ENCODE data around the gene ZP1. TPM values are rescaled to one million over a fixed set of nuclear protein-coding genes. Genes with fewer than 3 reads are reported as not detected.

ZP1 gene
- total and polyA plus RNA-seq, 10 of the 15 experiments (the other 5 are each of a cell fraction or from before 2014, with no cell fraction given), result not detected

DNA sequence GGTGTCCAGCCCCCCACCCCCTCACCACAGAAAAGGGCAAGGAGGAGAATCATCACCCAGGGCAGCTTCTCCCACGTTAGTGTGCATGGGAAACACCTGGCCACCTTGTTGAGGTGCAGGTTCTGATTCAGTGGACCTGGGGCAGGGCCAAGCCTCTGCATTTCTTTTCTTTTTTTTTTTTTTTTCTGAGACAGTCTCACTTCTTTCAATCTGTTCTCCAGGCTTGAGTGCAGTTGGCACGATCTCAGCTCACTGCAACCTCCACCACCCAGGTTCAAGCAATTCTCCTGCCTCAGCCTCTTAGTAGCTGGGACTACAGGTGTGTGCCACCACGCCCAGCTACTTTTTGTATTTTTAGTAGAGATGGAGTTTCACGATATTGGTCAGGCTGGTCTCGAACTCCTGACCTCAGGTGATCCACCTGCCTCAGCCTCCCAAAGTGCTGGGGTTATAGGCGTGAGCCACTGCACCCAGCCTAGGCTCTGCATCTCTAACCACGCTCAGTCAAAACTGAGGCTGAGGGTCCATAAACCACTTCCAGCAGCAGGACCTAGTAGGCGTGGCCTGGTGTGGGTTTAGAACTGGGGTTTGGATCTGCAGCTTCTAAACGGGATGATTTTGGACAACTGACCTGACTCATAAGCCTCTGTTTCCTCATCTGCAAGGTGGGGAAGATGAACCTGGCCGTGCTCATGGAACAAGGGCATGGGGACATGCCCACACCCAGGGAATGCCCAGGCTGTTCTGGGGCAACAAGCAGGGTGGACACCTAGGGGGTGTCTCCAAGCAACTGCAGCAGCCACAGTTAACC, 734 bp downstream of the ZP1 start:
- Histone ChIP-seq H3K4me3 (no peak overlapping the region), H3K27me3 (replicated peaks in 1 of 2; ENCODE audit: control insufficient read depth in 2 of 2, insufficient read depth in 2 of 2, low read length in 1 of 2) (no peaks in the 10 kb centered on the region), H3K9ac (ENCODE audit: control insufficient read depth, insufficient read depth, low read length) (no peak overlapping the region), H4K20me1 (ENCODE audit: control insufficient read depth, insufficient read depth) (no peaks in the 10 kb centered on the region), H3K27ac (ENCODE audit: control insufficient read depth, insufficient read depth) (no peak overlapping the region), H3K36me3 (ENCODE audit: control insufficient read depth in 2 of 2, insufficient read depth in 2 of 2, low read length in 1 of 2) (no peaks in the 10 kb centered on the region), H3K79me2 (ENCODE audit: control insufficient read depth, insufficient read depth, low read length) (no peaks in the 10 kb centered on the region), H3K4me2 (ENCODE audit: control insufficient read depth, insufficient read depth) (no peak overlapping the region), H3K4me1 (ENCODE audit: control insufficient read depth, insufficient read depth, low read length) (no peaks in the 10 kb centered on the region), H3K9me3 (replicated peaks; ENCODE audit: control insufficient read depth, insufficient read depth, low read length) (no peaks in the 10 kb centered on the region), H2AFZ (ENCODE audit: control insufficient read depth, low read depth, low read length) (no peak overlapping the region)
- ChIA-PET CTCF (interaction anchor here (1.0 to 1.6 kb wide), 3 partner anchors 38 to 166 kb away, joined by 3 to 4 read pairs (median 3); no protein-coding TSS in a partner anchor), RAD21 (ENCODE audit: unreplicated experiment) (interaction anchor here (0.6 to 1.8 kb wide), 2 partner anchors 37 to 908 kb away, joined by 3 to 7 read pairs; no protein-coding TSS in a partner anchor), POLR2A (interaction anchor here (0.7 kb wide), 1 partner anchor 223 kb away, joined by 3 read pairs; no protein-coding TSS in a partner anchor), SMC1A (ENCODE audit: uncharacterized antibody, unreplicated experiment) (interaction anchor here (1.3 kb wide), 1 partner anchor 10 kb away, joined by 3 read pairs; no protein-coding TSS in a partner anchor)
- WGBS (ENCODE audit: insufficient coverage, insufficient replicate concordance, low lambda C conversion rate, missing lambda C conversion rate), result 22% methylated on average over 10 of the region's 10 CpGs
- no peak for TF ChIP-seq ZSCAN29 (IDR thresholded peaks at IDR 0.05)
- TF ChIP-seq POLR2AphosphoS2 (IDR thresholded peaks at IDR 0.05; ENCODE audit: low read depth, low read length), result no peak
- TF ChIP-seq GATAD2B (conservative IDR thresholded peaks at IDR 0.05; ENCODE audit: low read depth), result no peak
- no peak for TF ChIP-seq ZNF384 (IDR thresholded peaks at IDR 0.05; ENCODE audit: borderline replicate concordance, low read depth, low read length)
- no peak for TF ChIP-seq MXI1 (IDR thresholded peaks at IDR 0.05; ENCODE audit: low read depth, low read length)
- TF ChIP-seq IKZF2 (IDR thresholded peaks at IDR 0.05), result no peak
- TF ChIP-seq MEF2B (IDR thresholded peaks at IDR 0.05; ENCODE audit: partially characterized antibody, poor library complexity, severe bottlenecking), result no peak
- TF ChIP-seq, protein P1, sequence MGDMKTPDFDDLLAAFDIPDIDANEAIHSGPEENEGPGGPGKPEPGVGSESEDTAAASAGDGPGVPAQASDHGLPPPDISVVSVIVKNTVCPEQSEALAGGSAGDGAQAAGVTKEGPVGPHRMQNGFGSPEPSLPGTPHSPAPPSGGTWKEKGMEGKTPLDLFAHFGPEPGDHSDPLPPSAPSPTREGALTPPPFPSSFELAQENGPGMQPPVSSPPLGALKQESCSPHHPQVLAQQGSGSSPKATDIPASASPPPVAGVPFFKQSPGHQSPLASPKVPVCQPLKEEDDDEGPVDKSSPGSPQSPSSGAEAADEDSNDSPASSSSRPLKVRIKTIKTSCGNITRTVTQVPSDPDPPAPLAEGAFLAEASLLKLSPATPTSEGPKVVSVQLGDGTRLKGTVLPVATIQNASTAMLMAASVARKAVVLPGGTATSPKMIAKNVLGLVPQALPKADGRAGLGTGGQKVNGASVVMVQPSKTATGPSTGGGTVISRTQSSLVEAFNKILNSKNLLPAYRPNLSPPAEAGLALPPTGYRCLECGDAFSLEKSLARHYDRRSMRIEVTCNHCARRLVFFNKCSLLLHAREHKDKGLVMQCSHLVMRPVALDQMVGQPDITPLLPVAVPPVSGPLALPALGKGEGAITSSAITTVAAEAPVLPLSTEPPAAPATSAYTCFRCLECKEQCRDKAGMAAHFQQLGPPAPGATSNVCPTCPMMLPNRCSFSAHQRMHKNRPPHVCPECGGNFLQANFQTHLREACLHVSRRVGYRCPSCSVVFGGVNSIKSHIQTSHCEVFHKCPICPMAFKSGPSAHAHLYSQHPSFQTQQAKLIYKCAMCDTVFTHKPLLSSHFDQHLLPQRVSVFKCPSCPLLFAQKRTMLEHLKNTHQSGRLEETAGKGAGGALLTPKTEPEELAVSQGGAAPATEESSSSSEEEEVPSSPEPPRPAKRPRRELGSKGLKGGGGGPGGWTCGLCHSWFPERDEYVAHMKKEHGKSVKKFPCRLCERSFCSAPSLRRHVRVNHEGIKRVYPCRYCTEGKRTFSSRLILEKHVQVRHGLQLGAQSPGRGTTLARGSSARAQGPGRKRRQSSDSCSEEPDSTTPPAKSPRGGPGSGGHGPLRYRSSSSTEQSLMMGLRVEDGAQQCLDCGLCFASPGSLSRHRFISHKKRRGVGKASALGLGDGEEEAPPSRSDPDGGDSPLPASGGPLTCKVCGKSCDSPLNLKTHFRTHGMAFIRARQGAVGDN (IDR thresholded peaks at IDR 0.05), result no peak
- no peak for TF ChIP-seq FOXK2 (IDR thresholded peaks at IDR 0.05)
- BruUV-seq (replicated peaks), result no TSS peak
- DNase-seq (ENCODE audit: low read depth, low spot score) (no peak), FAIRE-seq (no peak), ATAC-seq (no peak)
- intact Hi-C loops (cut with micrococcal nuclease; ENCODE audit: unreplicated experiment) (no loop called here), in situ Hi-C loops (cut with MboI) (no loop called here)
